Measurements from ENCODE around the gene TMTC1. TPM values are rescaled to one million over a fixed set of nuclear protein-coding genes. Genes with fewer than 3 reads are reported as not detected.

The TMTC1 gene
- total and polyA plus RNA-seq, 9 of the 15 experiments (the other 6 are each of a cell fraction or from before 2014, with no cell fraction given), result under 0.01 to 0.18 (median 0.06) TPM; not detected in 2

- ChIA-PET CTCF (ENCODE audit: low intra/inter-chr PET ratio) (no interaction called here), POLR2A (interaction anchor here (0.5 kb wide), 1 partner anchor 22 kb away, joined by 3 read pairs; no protein-coding TSS in a partner anchor)
- H3K4me1 ChIP-seq (replicated peaks in 1 of 2; ENCODE audit: control insufficient read depth in 2 of 2, insufficient read depth in 2 of 2, low read length in 2 of 2), result no peaks in the 10 kb centered on the region
- no peak for FAIRE-seq
- H3K4me3 ChIP-seq, result no peak overlapping the region
- in situ Hi-C loops (cut with MboI) (no loop called here), intact Hi-C loops (cut with micrococcal nuclease) (no loop called here)
- ATAC-seq, result no peak
- H3K9me1 ChIP-seq (ENCODE audit: control insufficient read depth, insufficient read depth, low read length), result no peaks in the 10 kb centered on the region
- no peak for DNase-seq (ENCODE audit: extremely low read depth in 1 of 4, low spot score in 3 of 4)
- peaks cover 2 to 12% of the 10 kb centered on the region in 2 experiments; a peak in 3 of 5 replicates for H3K27me3 ChIP-seq (ENCODE audit: control insufficient read depth in 2 of 2, insufficient read depth in 2 of 2, low read length in 2 of 2)
- TF ChIP-seq ZKSCAN3 (CRISPR knock-in tag; IDR thresholded peaks at IDR 0.05) (no peak), ARHGAP35 (IDR thresholded peaks at IDR 0.05; ENCODE audit: partially characterized antibody) (no peak), FOXJ3 (CRISPR knock-in tag; IDR thresholded peaks at IDR 0.05) (no peak), PHB2 (IDR thresholded peaks at IDR 0.05; ENCODE audit: low read depth) (no peak), ZNF407 (IDR thresholded peaks at IDR 0.05; ENCODE audit: low read depth) (no peak), BRCA1 (IDR thresholded peaks at IDR 0.05) (no peak), BRCA1 (CRISPR knock-in tag; IDR thresholded peaks at IDR 0.05) (no peak), ZKSCAN8 (CRISPR knock-in tag; IDR thresholded peaks at IDR 0.05) (no peak)
- no peaks in the 10 kb centered on the region for H4K20me1 ChIP-seq (replicated peaks; ENCODE audit: control insufficient read depth, insufficient read depth, low read length)
- H2AFZ ChIP-seq (ENCODE audit: low read depth, low read length), result no peak overlapping the region
- H3K9me3 ChIP-seq (replicated peaks; ENCODE audit: control insufficient read depth, insufficient read depth, low read depth, low read length), result no peaks in the 10 kb centered on the region
- no peaks in the 10 kb centered on the region for H3K36me3 ChIP-seq (ENCODE audit: control insufficient read depth, insufficient read depth, low read length)
- no peak overlapping the region for H3K9ac ChIP-seq (ENCODE audit: insufficient read depth in 1 of 2, low read depth in 2 of 2, low read length in 2 of 2)
- no peak overlapping the region for H3K27ac ChIP-seq (ENCODE audit: extremely low read depth, low read depth, low read length)
- H3K79me2 ChIP-seq (ENCODE audit: control insufficient read depth, insufficient read depth, low read length), result no peaks in the 10 kb centered on the region
- no TSS peak for BruUV-seq (replicated peaks)
- H3K4me2 ChIP-seq (ENCODE audit: insufficient read depth, low read length), result no peak overlapping the region
Observed at GRCh38 chr12:29612912-29613311, 170.8 kb downstream of the TMTC1 start.

Data from K562 (cell line).